DOHH2 (cell line): ENCODE data around the gene TECR.

ENCODE experiments used
- H3F3A ChIP-seq: fragments of 200-600 bp; sonication (generic), shearing (Covaris generic); 2 replicates; pipeline ENCODE4 v1.6.0; 2016; ENCODE audit warnings: antibody characterized with exemption, mild to moderate bottlenecking; ENCODE audit not compliant: control insufficient read depth, insufficient read depth
- H3K27ac ChIP-seq: fragments of 200-600 bp; sonication (generic); 2 replicates; pipeline ENCODE4 v1.5.1; 2014; ENCODE audit warnings: low read depth, mild to moderate bottlenecking, low read length, moderate library complexity
- H3K27me3 ChIP-seq: fragments of 200-600 bp; sonication (generic); 2 replicates; pipeline ENCODE4 v1.6.1; 2014; ENCODE audit warnings: mild to moderate bottlenecking, low read length, mixed read lengths; ENCODE audit not compliant: control insufficient read depth
- H3K36me3 ChIP-seq: fragments of 200-600 bp; sonication (generic); 2 replicates; pipeline ENCODE4 v1.6.1; 2014; ENCODE audit warnings: mild to moderate bottlenecking, low read length, moderate library complexity, mixed read lengths; ENCODE audit not compliant: control insufficient read depth
- H3K4me1 ChIP-seq: fragments of 200-600 bp; sonication (generic); 2 replicates; pipeline ENCODE4 v1.6.1; 2014; ENCODE audit warnings: mild to moderate bottlenecking, low read length, mixed read lengths; ENCODE audit not compliant: control insufficient read depth
- H3K4me2 ChIP-seq: fragments of 200-600 bp; sonication (generic); 2 replicates; pipeline ENCODE4 v1.6.0; 2014; ENCODE audit warnings: mild to moderate bottlenecking, low read length, moderate library complexity
- H3K4me3 ChIP-seq: fragments of 200-600 bp; sonication (generic); 2 replicates; pipeline ENCODE4 v1.5.1; 2014; ENCODE audit warnings: mild to moderate bottlenecking, low read length, mixed read lengths
- H3K79me2 ChIP-seq: fragments of 200-600 bp; sonication (generic); 2 replicates; pipeline ENCODE4 v1.6.1; 2014; ENCODE audit warnings: mild to moderate bottlenecking, low read length, mixed read lengths; ENCODE audit not compliant: control insufficient read depth
- H3K9me2 ChIP-seq: fragments of 200-600 bp; sonication (generic); replicated peaks from 2 replicates; pipeline ENCODE4 v1.6.1; 2014; ENCODE audit warnings: mild to moderate bottlenecking, low read length, mixed read lengths; ENCODE audit not compliant: control insufficient read depth
- H3K9me3 ChIP-seq: fragments of 200-600 bp; sonication (generic); 2 replicates; pipeline ENCODE4 v1.6.1; 2014; ENCODE audit warnings: antibody characterized with exemption, low read length, mixed read lengths; ENCODE audit not compliant: control insufficient read depth, insufficient read depth
- H4K20me1 ChIP-seq: fragments of 200-600 bp; sonication (generic); 2 replicates; pipeline ENCODE4 v1.6.0; 2014; ENCODE audit warnings: low read depth, mild to moderate bottlenecking, antibody characterized with exemption, low read length, moderate library complexity; ENCODE audit not compliant: control insufficient read depth, insufficient read depth
- EZH2phosphoT487 ChIP-seq: fragments of 200-600 bp; sonication (generic); IDR thresholded peaks from 2 replicates; pipeline ENCODE4 v1.6.1; 2017; ENCODE audit warnings: borderline replicate concordance, mild to moderate bottlenecking, antibody characterized with exemption, low read length, moderate library complexity, mixed read lengths
- TF ChIP-seq, protein P1 (sequence below): fragments of 200-600 bp; sonication (generic); IDR thresholded peaks from one replicate; pipeline ENCODE4 v1.5.1; 2014; ENCODE audit warnings: antibody characterized with exemption, mild to moderate bottlenecking, low read depth, low read length; ENCODE audit not compliant: poor library complexity, severe bottlenecking

The TECR gene, protein sequence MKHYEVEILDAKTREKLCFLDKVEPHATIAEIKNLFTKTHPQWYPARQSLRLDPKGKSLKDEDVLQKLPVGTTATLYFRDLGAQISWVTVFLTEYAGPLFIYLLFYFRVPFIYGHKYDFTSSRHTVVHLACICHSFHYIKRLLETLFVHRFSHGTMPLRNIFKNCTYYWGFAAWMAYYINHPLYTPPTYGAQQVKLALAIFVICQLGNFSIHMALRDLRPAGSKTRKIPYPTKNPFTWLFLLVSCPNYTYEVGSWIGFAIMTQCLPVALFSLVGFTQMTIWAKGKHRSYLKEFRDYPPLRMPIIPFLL

DNA sequence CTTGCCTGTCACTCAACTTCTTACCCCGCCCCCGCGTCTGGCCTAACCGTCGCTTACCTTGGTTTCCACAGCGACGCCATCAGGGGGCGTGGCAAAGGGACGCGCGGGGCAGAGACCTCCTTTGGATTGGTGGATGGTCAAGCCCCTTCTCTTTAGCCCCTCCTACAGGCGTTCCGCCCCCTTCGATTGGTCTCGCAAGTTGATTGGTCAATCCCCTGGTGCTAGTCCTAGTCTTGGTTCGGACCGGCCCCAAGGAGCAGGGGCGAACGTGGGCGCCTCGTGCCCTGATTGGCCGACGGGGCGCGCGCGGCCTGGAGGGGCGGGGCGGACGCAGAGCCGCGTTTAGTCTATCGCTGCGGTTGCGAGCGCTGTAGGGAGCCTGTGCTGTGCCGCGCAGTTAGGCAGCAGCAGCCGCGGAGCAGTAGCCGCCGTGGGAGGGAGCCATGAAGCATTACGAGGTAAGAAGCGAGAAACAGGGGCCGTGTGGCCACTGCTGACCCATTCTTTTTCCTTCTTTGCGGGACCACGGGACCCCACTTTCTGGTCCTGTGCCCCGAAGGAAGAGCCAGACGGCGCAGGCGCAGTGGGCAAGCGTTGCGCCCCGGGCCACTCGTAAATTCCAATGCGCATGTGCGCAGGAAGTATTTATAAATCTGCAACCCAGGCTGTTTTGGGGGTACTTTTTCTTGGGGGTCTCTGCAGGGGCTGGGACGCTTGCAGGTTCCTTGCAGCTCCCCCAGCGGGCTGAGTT is at the start of gene TECR:
Gene TECR, plus strand, starts transcription at position 341 of the 751 bp plus-strand sequence. Its CDS starts 103 bp downstream, at position 444.
- TF ChIP-seq, protein P1, sequence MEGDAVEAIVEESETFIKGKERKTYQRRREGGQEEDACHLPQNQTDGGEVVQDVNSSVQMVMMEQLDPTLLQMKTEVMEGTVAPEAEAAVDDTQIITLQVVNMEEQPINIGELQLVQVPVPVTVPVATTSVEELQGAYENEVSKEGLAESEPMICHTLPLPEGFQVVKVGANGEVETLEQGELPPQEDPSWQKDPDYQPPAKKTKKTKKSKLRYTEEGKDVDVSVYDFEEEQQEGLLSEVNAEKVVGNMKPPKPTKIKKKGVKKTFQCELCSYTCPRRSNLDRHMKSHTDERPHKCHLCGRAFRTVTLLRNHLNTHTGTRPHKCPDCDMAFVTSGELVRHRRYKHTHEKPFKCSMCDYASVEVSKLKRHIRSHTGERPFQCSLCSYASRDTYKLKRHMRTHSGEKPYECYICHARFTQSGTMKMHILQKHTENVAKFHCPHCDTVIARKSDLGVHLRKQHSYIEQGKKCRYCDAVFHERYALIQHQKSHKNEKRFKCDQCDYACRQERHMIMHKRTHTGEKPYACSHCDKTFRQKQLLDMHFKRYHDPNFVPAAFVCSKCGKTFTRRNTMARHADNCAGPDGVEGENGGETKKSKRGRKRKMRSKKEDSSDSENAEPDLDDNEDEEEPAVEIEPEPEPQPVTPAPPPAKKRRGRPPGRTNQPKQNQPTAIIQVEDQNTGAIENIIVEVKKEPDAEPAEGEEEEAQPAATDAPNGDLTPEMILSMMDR: no peak
- no peak for TF ChIP-seq EZH2phosphoT487
- Histone ChIP-seq H3K27ac (peak within 1 kb of the TSS; percentile 55), H3K9me3 (no peaks in the 10 kb centered on the region), H3K4me3 (peak within 1 kb of the TSS; percentile 93), H3K36me3 (peaks cover 14% of the 10 kb centered on the region), H3K79me2 (peaks cover 46% of the 10 kb centered on the region), H3K4me1 (peaks cover 28% of the 10 kb centered on the region), H3F3A (peaks cover 5% of the 10 kb centered on the region; the same call in 1 of the 2 replicates), H4K20me1 (peaks cover 3% of the 10 kb centered on the region; the same call in 1 of the 2 replicates), H3K4me2 (peak within 1 kb of the TSS; percentile 97), H3K9me2 (no peaks in the 10 kb centered on the region), H3K27me3 (no peaks in the 10 kb centered on the region)

DNA sequence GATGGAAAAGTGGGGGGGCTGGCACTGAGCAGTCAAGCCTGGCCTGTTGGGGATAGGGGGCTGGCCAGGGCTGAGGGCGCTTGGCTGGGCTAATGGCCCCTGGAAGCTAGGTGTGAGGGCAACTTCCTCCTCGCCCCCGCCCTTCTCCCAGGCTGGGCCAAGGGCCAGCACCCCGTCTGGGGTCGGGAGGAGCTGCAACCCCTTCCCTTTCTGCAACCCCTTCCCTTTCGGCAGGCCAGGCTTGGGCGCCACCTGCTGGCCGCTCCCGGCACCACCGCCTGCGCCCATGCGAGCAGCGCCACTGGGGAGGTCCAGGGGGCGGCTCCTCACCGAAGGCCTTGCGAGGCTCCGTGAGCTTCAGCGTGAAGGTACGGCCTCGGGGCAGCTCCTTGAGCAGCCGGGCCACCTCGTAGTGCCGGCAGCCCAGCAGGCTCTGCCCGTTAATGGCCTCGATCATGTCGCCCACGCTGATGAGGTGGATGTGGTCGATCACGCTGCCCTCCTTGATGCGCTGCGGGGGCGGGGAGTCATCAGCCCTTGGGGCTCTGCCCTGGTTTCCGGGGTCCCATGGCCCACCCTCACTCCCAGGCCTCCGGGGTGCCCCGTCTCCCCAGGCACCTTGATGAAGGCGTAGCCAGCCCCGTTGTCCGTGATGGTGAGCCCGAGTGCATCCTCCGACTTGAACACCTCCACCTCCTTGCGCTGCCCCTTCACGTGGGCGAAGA is 49.3 kb upstream of the TECR start:
- TF ChIP-seq, protein P1: peak; percentile 99
- no peak for TF ChIP-seq EZH2phosphoT487
- Histone ChIP-seq H3K9me3 (no peaks in the 10 kb centered on the region), H3K4me3 (peak overlapping the region; percentile 53), H3K79me2 (no peaks in the 10 kb centered on the region), H4K20me1 (no peaks in the 10 kb centered on the region), H3K4me2 (peak overlapping the region; percentile 63), H3F3A (no peaks in the 10 kb centered on the region), H3K27me3 (peaks cover 8% of the 10 kb centered on the region; the same call in 1 of the 2 replicates), H3K9me2 (no peaks in the 10 kb centered on the region), H3K27ac (no peak overlapping the region), H3K4me1 (peaks cover 18% of the 10 kb centered on the region), H3K36me3 (no peaks in the 10 kb centered on the region)

DNA sequence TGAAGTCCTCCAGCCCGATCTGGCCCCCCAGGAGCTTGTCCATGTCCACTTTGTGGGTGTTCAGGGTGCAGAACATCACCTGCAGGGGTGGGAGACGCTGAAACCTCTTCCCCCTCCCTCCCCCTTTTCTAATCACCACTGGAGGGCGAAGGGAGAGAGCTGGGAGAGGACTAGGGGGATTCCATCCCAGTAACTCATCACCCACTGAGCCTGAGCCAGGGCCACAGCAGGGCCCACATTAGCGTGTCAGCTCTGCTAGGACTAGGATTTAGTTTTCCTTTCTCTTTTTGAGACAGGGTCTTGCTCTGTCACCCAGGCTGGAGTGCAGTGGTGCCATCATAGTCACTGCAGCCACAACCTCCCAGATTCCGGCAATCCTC is 48.7 kb upstream of the TECR start:
- no peaks in the 10 kb centered on the region for H3K36me3 ChIP-seq

More for the DNA sequence above, 48.7 kb upstream of the TECR start:
- H3K4me2 ChIP-seq: peak overlapping the region; percentile 63
- H3K4me1 ChIP-seq: peaks cover 13% of the 10 kb centered on the region
- TF ChIP-seq, protein P1: no peak
- no peak for TF ChIP-seq EZH2phosphoT487
- H3K27ac ChIP-seq: no peak overlapping the region
- H3K79me2 ChIP-seq: no peaks in the 10 kb centered on the region
- H3K9me2 ChIP-seq: no peaks in the 10 kb centered on the region
- H3F3A ChIP-seq: no peaks in the 10 kb centered on the region
- peaks cover 8% of the 10 kb centered on the region; the same call in 1 of the 2 replicates for H3K27me3 ChIP-seq
- H4K20me1 ChIP-seq: no peaks in the 10 kb centered on the region
- no peak overlapping the region; the same call in 1 of the 2 replicates for H3K4me3 ChIP-seq
- H3K9me3 ChIP-seq: no peaks in the 10 kb centered on the region
